GM12878 (cell line): ENCODE measurements around the gene SPAG9. TPM values are rescaled to one million over a fixed set of nuclear protein-coding genes. Genes with fewer than 3 reads are reported as not detected.

Experiments used
- ATAC-seq: fragments of 200-7000 bp; cut with Tn5 transposase; 3 replicates; pipeline ENCODE4 v1.9.1; 2020; ENCODE audit warnings: mild to moderate bottlenecking, moderate library complexity
- BruUV-seq: library from RNA; stranded (reverse); fragments of 400-500 nt; replicated peaks from 2 replicates; lab custom pipeline; 2021; lab: Mats Ljungman, UMichigan
- CTCF ChIA-PET: fragments of 300-600 bp; sonication (Branson Sonifier 250); formaldehyde crosslinking; extraction: SDS; loops from one replicate; lab custom pipeline; 2021; ENCODE audit warnings: inconsistent platforms; lab: Yijun Ruan, JAX
- POLR2A ChIA-PET: fragments of 350-600 bp; formaldehyde crosslinking; extraction: SDS; loops from one replicate; lab custom pipeline; 2021; ENCODE audit warnings: inconsistent platforms; lab: Charles Lee
- RAD21 ChIA-PET: fragments of 300-600 bp; sonication (Branson Sonifier 250); formaldehyde crosslinking; loops from one replicate; lab custom pipeline; 2023; ENCODE audit warnings: antibody characterized with exemption; ENCODE audit not compliant: unreplicated experiment; lab: Charles Lee
- SMC1A ChIA-PET: fragments of 300-600 bp; sonication (Branson Sonifier 250); formaldehyde crosslinking; loops from one replicate; lab custom pipeline; 2023; ENCODE audit not compliant: unreplicated experiment, uncharacterized antibody; lab: Charles Lee
- DNase-seq: peaks from one replicate; pipeline ENCODE4 v3.0.0-alpha.2; 2011; ENCODE audit warnings: low read depth, low spot score
- FAIRE-seq: peaks from 3 replicates; lab custom pipeline; 2011; peaks lifted over from hg19 to GRCh38; lab: Jason Lieb, UNC
- H2AFZ ChIP-seq: 2 replicates; pipeline ENCODE4 v1.6.0; 2011; ENCODE audit warnings: low read depth, low read length, control low read depth; ENCODE audit not compliant: control insufficient read depth
- H3K27ac ChIP-seq: 2 replicates; pipeline ENCODE4 v1.5.1; 2011; ENCODE audit warnings: control low read depth; ENCODE audit not compliant: control insufficient read depth, insufficient read depth
- H3K27me3 ChIP-seq, 2 experiments: replicated peaks in 1 of 2; 2 replicates each; pipeline versions ENCODE4 v1.6.0 to v1.6.1; 2011; ENCODE audit warnings: low read length in 1 of 2; ENCODE audit not compliant: control insufficient read depth in 2 of 2, insufficient read depth in 2 of 2
- H3K36me3 ChIP-seq, 2 experiments: 2 replicates each; pipeline ENCODE4 v1.5.1; 2011; ENCODE audit warnings: low read length in 1 of 2; ENCODE audit not compliant: control insufficient read depth in 2 of 2, insufficient read depth in 2 of 2
- H3K4me1 ChIP-seq: 2 replicates; pipeline ENCODE4 v1.6.1; 2011; ENCODE audit warnings: mild to moderate bottlenecking, low read length, moderate library complexity, mixed read lengths; ENCODE audit not compliant: control insufficient read depth, insufficient read depth
- H3K4me2 ChIP-seq: 2 replicates; pipeline ENCODE4 v1.6.0; 2011; ENCODE audit warnings: control low read depth; ENCODE audit not compliant: control insufficient read depth, insufficient read depth
- H3K4me3 ChIP-seq: fragments of 200-600 bp; sonication (generic); 2 replicates; pipeline ENCODE4 v1.5.1; 2016
- H3K79me2 ChIP-seq: 2 replicates; pipeline ENCODE4 v1.6.0; 2011; ENCODE audit warnings: low read length; ENCODE audit not compliant: control insufficient read depth, insufficient read depth
- H3K9ac ChIP-seq: 2 replicates; pipeline ENCODE4 v1.8.0; 2011; ENCODE audit warnings: low read length, control low read depth, mixed read lengths; ENCODE audit not compliant: control insufficient read depth, insufficient read depth
- H3K9me3 ChIP-seq: replicated peaks from 3 replicates; pipeline ENCODE4 v1.5.1; 2011; ENCODE audit warnings: mild to moderate bottlenecking, low read length; ENCODE audit not compliant: control insufficient read depth, insufficient read depth
- H4K20me1 ChIP-seq: 2 replicates; pipeline ENCODE4 v1.6.0; 2011; ENCODE audit not compliant: control insufficient read depth, insufficient read depth
- POLR2AphosphoS5 ChIP-seq: IDR thresholded peaks from 2 replicates; pipeline ENCODE4 v1.6.1; 2011; ENCODE audit warnings: mild to moderate bottlenecking, low read length, inconsistent platforms
- SPI1 ChIP-seq: IDR thresholded peaks from 2 replicates; pipeline ENCODE4 v1.6.1; 2011; ENCODE audit warnings: low read depth, mild to moderate bottlenecking, low read length, moderate library complexity, borderline replicate concordance; ENCODE audit not compliant: insufficient read depth
- STAT1 ChIP-seq: fragments of 450-650 bp; conservative IDR thresholded peaks from 2 replicates; pipeline ENCODE4 v1.6.1; 2014; ENCODE audit warnings: antibody characterized with exemption, mild to moderate bottlenecking
- SUPT20H ChIP-seq: IDR thresholded peaks from 2 replicates; pipeline ENCODE4 v1.6.1; 2011; ENCODE audit warnings: low read depth, mild to moderate bottlenecking, low read length, moderate library complexity, borderline replicate concordance; ENCODE audit not compliant: control insufficient read depth
- WRNIP1 ChIP-seq: IDR thresholded peaks from 2 replicates; pipeline ENCODE4 v1.6.1; 2011; ENCODE audit warnings: low read depth, low read length, improper control_type of control experiment, borderline replicate concordance
- WGBS: methylation state at CpG from one replicate; pipeline ENCODE4 v1.1.6; 2016; ENCODE audit warnings: low lambda C conversion rate; ENCODE audit not compliant: insufficient replicate concordance, insufficient coverage; ENCODE audit errors: missing lambda C conversion rate; 5-methylcytosine and 5-hydroxymethylcytosine counted together
- in situ Hi-C: fragments of 300-500 bp; cut with MboI; formaldehyde crosslinking; loops from 9 replicates; pipeline ENCODE4 v1.14.3; 2018; ENCODE audit warnings: mixed read lengths
- intact Hi-C: fragments of 100-400 bp; cut with micrococcal nuclease; formaldehyde crosslinking; loops from one replicate; pipeline ENCODE4 v1.14.2; 2022; ENCODE audit not compliant: unreplicated experiment
- polyA plus RNA-seq, 11 experiments: library from polyadenylated mRNA; depleted of rRNA in 4 of 11; unstranded in 6 of 11; stranded (reverse) in 5 of 11; fragments of >200 nt; fragmentation: Nextera tagmentation in 4 of 11; fragmentation: Illumina TruSeq in 1 of 11; extraction: Ambion mirVana in 4 of 11; extraction: Trizol in 1 of 11; gene quantifications; 1 replicate in 1 of 11; 2 replicates in 10 of 11; pipeline versions ENCODE4 v1.2.1 to v1.2.3, GENCODE V29; 2011 to 2016; ENCODE audit warnings: inconsistent platforms in 2 of 11, missing spikeins in 2 of 11, low read depth in 1 of 11
- total RNA-seq, 4 experiments: library from RNA; depleted of rRNA in 3 of 4; stranded (reverse); fragments of >200 nt in 3 of 4; fragmentation: Illumina TruSeq in 1 of 4; extraction: Trizol in 1 of 4; gene quantifications; 2 replicates each; pipeline versions ENCODE4 v1.2.1 to v1.2.3, GENCODE V29; 2013 to 2021
- TF ChIP-seq, protein P1 (sequence below): IDR thresholded peaks from 2 replicates; pipeline ENCODE4 v1.6.1; 2011; ENCODE audit warnings: low read depth, low read length, improper control_type of control experiment, borderline replicate concordance

SPAG9 gene
- total and polyA plus RNA-seq, 10 of the 15 experiments (the other 5 are each of a cell fraction or from before 2014, with no cell fraction given), result 6.6 to 42.0 (median 24.9) TPM

DNA sequence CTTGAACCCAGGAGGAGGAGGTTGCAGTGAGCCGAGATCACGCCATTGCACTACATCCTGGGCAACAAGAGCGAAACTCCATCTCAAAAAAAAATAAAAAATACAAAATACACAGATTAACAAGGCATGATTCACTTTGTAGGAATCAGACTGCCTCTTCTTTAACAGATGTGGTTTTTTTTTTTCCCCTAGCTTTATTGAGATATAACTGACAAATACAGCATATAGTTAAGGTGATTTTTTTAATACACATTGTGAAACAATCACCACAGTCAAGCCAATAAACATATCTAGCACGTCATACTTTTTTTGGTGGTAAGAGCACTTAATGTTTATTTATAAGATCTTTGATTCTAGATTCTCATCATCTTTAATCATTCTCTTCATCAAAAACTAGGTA, 87.8 kb downstream of the SPAG9 start:
- SMC1A ChIA-PET, result interaction anchor here (1.1 to 1.7 kb wide), 3 partner anchors 10 to 13 kb away, joined by 3 to 5 read pairs (median 5); no protein-coding TSS in a partner anchor
- FAIRE-seq, result no peak
- H3K9me3 ChIP-seq, result no peaks in the 10 kb centered on the region

More for the DNA sequence above, 87.8 kb downstream of the SPAG9 start:
- Histone ChIP-seq H3K79me2 (no peaks in the 10 kb centered on the region), H3K27ac (no peak overlapping the region), H3K4me2 (no peak overlapping the region), H3K36me3 (peaks cover 0 to 3% of the 10 kb centered on the region in 2 experiments; a peak in 2 of 4 replicates), H3K4me1 (peaks cover 9% of the 10 kb centered on the region), H3K27me3 (no peaks in the 10 kb centered on the region), H2AFZ (no peak overlapping the region), H3K4me3 (no peak overlapping the region), H4K20me1 (no peaks in the 10 kb centered on the region), H3K9ac (no peak overlapping the region)
- in situ Hi-C loops (no loop called here), intact Hi-C loops (no loop called here)
- ChIA-PET RAD21 (interaction anchor here (0.6 to 1.0 kb wide), 2 partner anchors 14 to 62 kb away, joined by 3 to 5 read pairs; no protein-coding TSS in a partner anchor), CTCF (interaction anchor here (0.9 to 9.7 kb wide), 4 partner anchors 14 to 36 kb away, joined by 3 to 73 read pairs (median 8); no protein-coding TSS in a partner anchor), POLR2A (interaction anchor here (0.6 to 2.5 kb wide), 5 partner anchors 8 to 124 kb away, joined by 3 to 10 read pairs (median 8); no protein-coding TSS in a partner anchor)
- no peak for DNase-seq
- WGBS, result 87% methylated on average over 4 of the region's 4 CpGs
- BruUV-seq, result no TSS peak
- ATAC-seq, result no peak
- TF ChIP-seq SUPT20H (no peak), SPI1 (no peak), STAT1 (no peak), WRNIP1 (no peak), POLR2AphosphoS5 (no peak)
- TF ChIP-seq, protein P1, sequence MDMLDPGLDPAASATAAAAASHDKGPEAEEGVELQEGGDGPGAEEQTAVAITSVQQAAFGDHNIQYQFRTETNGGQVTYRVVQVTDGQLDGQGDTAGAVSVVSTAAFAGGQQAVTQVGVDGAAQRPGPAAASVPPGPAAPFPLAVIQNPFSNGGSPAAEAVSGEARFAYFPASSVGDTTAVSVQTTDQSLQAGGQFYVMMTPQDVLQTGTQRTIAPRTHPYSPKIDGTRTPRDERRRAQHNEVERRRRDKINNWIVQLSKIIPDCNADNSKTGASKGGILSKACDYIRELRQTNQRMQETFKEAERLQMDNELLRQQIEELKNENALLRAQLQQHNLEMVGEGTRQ, result no peak
